Islet precursor cell (in vitro differentiated cells): ENCODE data around the gene HOXC11.

Source experiments
- DNase-seq: peaks from one replicate; pipeline ENCODE4 v3.0.0-alpha.2; 2018

Gene HOXC11

GRCh38 chr12:53998900-53999236, 25.9 kb downstream of the HOXC11 start:
- no peak for DNase-seq

GRCh38 chr12:53999559-54000115, 26.7 kb downstream of the HOXC11 start:
- DNase-seq = peak; percentile 78

GRCh38 chr12:54000116-54001114, 27.5 kb downstream of the HOXC11 start, which contains the start of gene HOXC9:
Gene HOXC9, plus strand, starts transcription at chr12:54000161. Its CDS starts 28 bp downstream, at chr12:54000189.
- DNase-seq = peak; percentile 78

- no peak for DNase-seq
These were observed 28.6 kb downstream of the HOXC11 start for GRCh38 chr12:54001283-54002187.

- DNase-seq = no peak
These were observed 29.5 kb downstream of the HOXC11 start for GRCh38 chr12:54002278-54002914.

- no peak for DNase-seq
These were observed 30.0 kb downstream of the HOXC11 start for GRCh38 chr12:54002915-54003389.

GRCh38 chr12:54003625-54004024, 30.7 kb downstream of the HOXC11 start:
- DNase-seq = no peak

GRCh38 chr12:54004063-54004840, 31.3 kb downstream of the HOXC11 start:
- no peak for DNase-seq

- peak; percentile 87 for DNase-seq
These were observed 32.1 kb downstream of the HOXC11 start for GRCh38 chr12:54004841-54005530.

GRCh38 chr12:54005531-54005852, 32.6 kb downstream of the HOXC11 start:
- no peak for DNase-seq

GRCh38 chr12:54005853-54006558, 33.1 kb downstream of the HOXC11 start:
- peak; percentile 95 for DNase-seq

GRCh38 chr12:54006559-54007220, 33.8 kb downstream of the HOXC11 start:
- DNase-seq = no peak

- no peak for DNase-seq
These were observed 34.8 kb downstream of the HOXC11 start for GRCh38 chr12:54007538-54008259.

GRCh38 chr12:54008260-54008552, 35.3 kb downstream of the HOXC11 start:
- no peak for DNase-seq

- no peak for DNase-seq
These were observed 36.5 kb downstream of the HOXC11 start for GRCh38 chr12:54009171-54010052.

GRCh38 chr12:54010053-54010971, 37.4 kb downstream of the HOXC11 start:
- DNase-seq = no peak

- DNase-seq = no peak
These were observed 38.2 kb downstream of the HOXC11 start for GRCh38 chr12:54010972-54011664.
